ENCODE measurements around the gene CRTC2.
"Not testable (repeated sequence)": the region's sequence is repeated elsewhere in the genome, so short reads cannot be mapped to it uniquely, and the experiment has no call there.

Gene CRTC2

DNA sequence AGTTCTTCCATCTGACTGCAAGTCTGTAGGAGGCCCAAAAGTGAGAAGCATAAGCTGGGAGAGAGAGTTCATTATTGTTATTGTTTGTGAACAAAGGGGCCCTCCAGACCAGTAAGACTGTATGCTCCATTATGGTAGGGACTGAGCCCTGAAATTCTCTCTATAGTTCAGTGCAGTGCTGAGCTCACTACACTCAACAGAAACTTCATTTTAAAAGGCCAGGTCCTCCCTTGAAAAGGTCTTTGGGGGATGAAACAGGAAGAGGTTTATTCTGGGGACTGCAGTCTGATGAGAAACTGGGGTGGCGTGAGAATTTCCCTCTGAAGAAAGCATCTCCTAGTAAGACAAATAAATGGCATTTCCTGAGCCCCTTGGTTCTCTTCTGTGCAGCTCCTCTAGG is 30.2 kb downstream of the CRTC2 start:
- DNase-seq: no peak

DNA sequence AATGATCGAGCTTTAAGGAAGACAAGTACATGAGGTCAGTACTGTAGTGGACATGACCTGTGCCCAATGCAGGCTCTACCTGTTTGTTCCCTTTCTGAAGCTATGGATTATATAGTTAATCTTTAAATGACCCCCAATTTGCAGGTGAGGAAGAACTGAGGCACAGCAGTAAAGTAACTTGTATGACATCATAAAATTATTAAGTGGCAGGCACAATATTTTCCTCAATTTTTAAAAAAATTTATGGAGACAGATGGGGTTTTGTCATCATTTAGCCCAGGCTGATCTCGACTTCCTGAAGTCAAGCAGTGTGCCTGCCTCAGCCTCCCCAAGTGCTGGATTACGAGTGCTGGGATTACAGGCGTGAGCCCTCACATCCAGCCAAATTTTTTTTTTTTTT is 32.0 kb downstream of the CRTC2 start:
- DNase-seq: no peak

- peak; percentile 99 for DNase-seq
These were observed 35.2 kb downstream of the CRTC2 start, which contains the start of gene GATAD2B for GRCh38 chr1:153922972-153923925. Gene GATAD2B, minus strand, starts transcription at chr1:153922972. Its CDS starts 94,625 bp downstream, at chr1:153828347.

DNA sequence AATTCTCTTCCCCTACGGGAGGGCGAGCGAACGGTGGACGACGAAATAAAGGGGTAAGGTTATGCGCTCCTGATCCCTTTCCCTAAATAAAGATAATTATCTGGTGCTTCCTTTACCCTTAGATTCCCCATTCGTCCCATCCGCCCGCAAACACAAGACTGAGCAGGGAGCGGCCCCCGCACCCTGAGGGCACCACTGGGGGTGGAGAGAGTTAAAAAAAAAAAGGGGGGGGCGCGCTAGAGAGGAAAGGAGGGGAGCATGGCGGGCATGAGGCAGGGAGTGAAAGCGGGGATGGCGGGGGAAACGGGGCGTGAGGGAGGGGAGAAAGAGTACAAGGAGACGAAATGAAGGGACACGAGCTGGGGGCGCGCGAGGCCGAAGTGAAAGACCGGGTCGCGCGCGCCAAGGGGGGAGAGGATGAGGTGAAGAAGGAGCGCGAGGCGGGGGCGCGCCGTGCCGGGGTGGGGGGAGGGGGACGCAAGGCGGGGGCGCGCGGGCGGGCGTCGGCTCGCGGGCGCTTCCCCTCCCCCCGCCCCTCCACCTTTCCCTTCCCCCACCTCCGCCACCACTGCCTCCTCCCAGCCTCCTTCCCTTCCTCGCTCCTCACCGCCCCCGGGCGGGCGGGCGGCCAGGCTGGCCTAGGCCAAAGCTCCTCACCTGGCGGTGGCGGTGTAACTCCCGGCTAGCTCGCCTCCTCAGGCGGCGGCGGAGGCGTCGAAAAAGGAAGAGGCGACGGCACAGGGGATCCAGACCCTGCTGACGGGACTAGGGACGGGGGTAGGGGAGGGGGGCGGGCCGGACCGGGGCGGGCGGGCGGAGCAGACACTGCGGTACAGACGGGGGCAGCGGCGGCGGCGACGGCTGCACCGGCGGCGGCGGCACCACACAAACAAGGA is 36.1 kb downstream of the CRTC2 start:
- DNase-seq: peak; percentile 77

GRCh38 chr1:153921803-153922075 is 36.7 kb downstream of the CRTC2 start:
- DNase-seq: no peak

DNA sequence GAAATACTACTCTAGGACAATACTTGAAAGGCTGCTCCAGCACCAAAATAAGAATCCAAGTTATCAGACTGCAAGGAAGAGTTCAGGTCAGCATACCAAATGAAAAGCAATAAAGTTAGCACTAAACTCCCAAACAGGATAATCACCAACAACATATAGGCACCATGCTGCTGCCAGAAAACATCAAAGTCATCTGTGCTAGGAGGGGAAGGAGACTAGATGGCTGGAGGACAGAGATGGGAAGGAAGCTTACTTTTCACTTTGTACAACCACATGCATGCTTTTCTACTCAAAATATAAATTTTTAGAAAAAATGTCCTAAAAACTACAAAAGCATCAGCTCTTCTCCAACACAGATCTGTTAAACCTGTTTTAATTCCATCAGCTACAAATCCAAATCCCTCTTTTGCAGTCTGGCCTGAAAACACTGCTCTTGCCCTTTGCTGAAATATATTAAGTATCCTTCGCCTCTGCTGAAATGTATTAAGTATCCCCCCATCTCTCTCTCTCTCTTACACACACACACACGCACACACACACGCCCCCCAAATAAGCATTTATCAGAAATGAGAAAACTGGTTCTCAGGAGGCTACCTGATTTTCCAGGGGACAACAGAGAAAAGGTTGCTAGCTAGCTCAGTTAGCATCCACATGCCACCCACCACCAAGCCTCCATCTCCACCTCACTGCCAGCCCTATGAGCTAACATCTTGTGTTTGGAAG is 37.2 kb downstream of the CRTC2 start:
- no peak for DNase-seq

DNA sequence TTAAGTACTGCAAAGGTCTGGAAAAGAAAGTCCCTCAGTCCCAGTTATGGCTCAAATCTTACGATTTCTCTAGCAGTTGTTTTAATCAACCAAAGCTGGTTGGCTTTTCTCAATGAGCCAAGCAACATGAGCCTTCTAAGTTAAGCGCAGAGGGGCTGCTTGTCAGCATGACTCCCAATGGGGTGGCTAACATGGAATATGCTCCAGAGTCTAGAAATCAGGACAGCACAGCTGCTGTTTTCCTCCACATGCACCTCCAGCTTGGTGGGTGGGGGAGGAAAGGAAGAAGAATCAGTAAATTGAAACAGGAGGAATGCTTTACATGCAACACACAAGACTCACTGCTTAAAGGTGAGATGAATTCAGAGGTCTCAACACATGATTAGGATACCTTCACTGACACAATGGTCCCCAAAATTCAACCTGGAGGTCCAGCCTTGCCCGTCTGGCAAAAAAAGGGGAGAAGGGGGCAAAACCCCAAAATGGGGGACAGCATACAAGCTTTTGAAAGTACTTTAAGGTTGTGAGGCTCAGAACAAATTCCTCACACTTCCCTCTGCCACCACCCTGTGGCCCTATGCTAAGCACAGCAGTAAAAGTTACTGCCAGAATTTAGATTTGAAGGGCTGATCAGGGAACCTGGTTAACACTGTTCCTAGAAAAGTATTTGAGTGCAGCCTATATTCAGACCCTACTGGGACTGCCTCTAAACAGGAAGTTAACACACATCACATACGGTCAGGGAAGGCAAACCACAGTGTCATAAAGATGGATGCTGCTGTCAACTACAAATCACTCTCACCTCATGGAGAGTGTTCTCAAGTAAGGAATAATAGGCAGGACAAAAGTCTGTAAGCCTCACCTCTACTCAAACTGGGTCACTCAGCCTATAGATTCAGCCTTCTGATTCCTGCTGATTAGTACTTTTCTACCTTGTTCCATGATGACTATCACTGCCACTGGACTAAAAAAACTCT is 38.2 kb downstream of the CRTC2 start:
- DNase-seq: no peak

DNA sequence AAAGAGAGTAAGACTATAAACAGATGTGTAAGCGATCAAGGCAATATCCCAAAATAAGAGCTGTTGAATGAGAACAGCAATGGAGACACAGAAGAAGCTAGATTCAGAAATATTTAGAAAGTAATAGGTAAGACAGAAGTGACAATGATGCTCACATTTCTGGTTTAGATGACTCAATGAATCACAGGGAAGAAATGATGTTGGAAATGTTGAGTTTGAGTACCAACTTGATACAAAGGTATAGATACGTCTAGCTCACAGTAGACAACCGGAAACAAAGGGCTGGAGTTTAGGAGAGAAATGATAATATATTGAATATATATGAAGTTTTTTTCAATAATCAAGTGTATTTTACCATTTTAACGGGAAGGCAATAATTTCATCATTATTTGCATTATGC is 42.1 kb downstream of the CRTC2 start:
- no peak for DNase-seq

DNA sequence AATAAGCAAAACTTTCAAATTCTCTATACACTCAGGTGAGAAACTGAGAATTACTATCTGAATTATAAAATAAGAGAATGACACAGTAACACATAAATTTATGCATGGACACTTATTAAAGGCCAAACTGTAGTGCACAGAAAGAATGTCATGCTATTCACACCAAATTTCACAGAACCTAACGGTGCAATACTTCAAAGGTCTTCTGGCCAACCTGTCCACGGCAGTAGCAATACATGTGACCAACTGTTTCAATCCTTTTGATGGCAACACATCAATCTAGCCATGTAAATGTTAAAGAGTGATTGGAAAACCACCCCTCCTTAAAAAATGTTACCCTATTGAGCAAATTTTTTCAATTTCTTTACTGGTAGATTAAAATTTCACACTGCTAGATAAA is 46.1 kb downstream of the CRTC2 start:
- no peak for DNase-seq

GRCh38 chr1:153910560-153910959 is 47.9 kb downstream of the CRTC2 start:
- DNase-seq: not testable (repeated sequence)

- DNase-seq: no peak
These were observed 50.3 kb downstream of the CRTC2 start for GRCh38 chr1:153908071-153908470.

DNA sequence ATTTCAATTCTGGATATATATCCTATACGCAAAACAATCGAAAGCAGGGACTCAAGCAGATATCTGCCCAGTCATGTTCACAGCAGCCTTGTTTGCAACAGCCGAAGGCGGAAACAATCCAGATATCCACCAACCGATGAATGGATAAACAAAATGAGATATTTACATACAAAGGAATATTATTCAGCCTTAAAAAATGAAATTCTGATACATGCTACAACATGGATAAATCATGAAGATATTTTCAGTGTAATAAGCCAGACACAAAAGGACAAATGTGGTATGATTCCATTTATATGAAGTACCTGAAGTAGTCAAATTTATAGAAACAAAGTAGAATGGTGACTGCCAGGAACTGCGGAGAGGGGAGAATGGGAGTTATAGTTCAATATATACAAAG is 51.3 kb downstream of the CRTC2 start:
- no peak for DNase-seq

- no peak for DNase-seq
These were observed 52.0 kb downstream of the CRTC2 start for GRCh38 chr1:153906396-153906795.

DNA sequence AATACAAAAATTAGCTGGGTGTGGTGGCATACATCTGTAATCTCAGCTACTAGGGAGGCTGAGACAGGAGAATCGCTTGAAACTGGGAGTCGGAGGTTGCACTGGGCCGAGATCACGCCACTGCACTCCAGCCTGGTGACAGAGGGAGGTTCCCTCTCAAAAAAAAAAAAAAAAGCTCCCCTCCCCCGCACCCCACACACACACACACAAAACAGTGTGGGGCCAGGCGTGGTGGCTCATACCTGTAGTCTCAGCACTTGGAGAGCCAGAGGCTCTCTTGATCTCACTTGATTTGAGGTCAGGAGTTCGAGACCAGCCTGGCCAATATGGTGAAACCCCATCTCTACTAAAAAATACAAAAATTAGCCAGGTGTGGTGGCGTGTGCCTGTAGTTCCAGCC is 52.5 kb downstream of the CRTC2 start:
- peak; percentile 25 for DNase-seq

DNA sequence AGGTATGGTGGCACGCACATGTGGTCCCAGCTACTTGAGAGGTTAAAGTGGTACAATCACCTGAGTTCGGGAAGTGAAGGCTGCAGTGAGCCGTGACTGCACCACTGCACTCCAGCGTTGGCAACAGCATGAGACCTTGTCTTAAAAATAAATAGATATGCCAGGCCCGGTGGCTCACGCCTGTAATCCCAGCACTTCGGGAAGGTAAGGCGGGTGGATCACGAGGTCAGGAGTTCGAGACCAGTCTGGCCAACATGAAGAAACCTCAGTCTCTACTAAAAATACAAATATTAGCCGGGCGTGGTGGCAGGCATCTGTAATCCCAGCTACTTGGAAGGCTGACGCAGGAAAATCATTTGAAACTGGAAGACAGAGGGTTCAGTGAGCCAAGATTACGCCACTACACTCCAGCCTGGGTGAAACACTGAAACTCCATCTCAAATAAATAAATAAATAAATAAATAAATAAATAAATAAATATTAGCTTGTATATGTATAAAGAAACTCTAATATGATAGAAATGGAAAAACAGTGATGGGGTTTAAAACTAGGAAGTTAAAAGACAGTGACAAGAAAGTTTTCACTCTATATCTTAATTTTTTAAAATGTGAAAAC is 54.5 kb downstream of the CRTC2 start:
- no peak for DNase-seq

- no peak for DNase-seq
These were observed 58.9 kb downstream of the CRTC2 start for GRCh38 chr1:153899509-153899908.
